CD8-positive, alpha-beta memory T cell (primary cell): ENCODE data around the gene CHID1. TPM values are rescaled to one million over a fixed set of nuclear protein-coding genes. Genes with fewer than 3 reads are reported as not detected.

Experiments
- CTCF ChIA-PET: fragments of 350-600 bp; sonication (Branson Sonifier 250); formaldehyde crosslinking; loops from one replicate; lab custom pipeline; 2021; ENCODE audit warnings: antibody characterized with exemption; lab: Charles Lee
- POLR2A ChIA-PET: fragments of 350-600 bp; sonication (Branson Sonifier 250); formaldehyde crosslinking; loops from one replicate; lab custom pipeline; 2021; ENCODE audit warnings: antibody characterized with exemption; lab: Charles Lee
- DNase-seq, 5 donors: peaks; one replicate each; pipeline versions ENCODE4 v3.0.0 to v3.0.0-alpha.2; 2020 to 2022; ENCODE audit warnings: mixed read lengths in 1 of 5
- H3K27ac ChIP-seq: one replicate; pipeline ENCODE4 v1.7.0; 2013; ENCODE audit warnings: low read depth, mild to moderate bottlenecking, low read length, moderate library complexity
- H3K27me3 ChIP-seq: 2 replicates; pipeline ENCODE4 v1.7.0; 2013; ENCODE audit warnings: low read length, mild to moderate bottlenecking; ENCODE audit not compliant: insufficient read depth, poor library complexity, severe bottlenecking
- H3K36me3 ChIP-seq: 2 replicates; pipeline ENCODE4 v1.7.0; 2013; ENCODE audit warnings: mild to moderate bottlenecking, low read length, moderate library complexity; ENCODE audit not compliant: insufficient read depth
- H3K4me1 ChIP-seq: 2 replicates; pipeline ENCODE4 v1.7.0; 2013; ENCODE audit warnings: mild to moderate bottlenecking, low read length, moderate library complexity; ENCODE audit not compliant: insufficient read depth
- H3K4me3 ChIP-seq: 2 replicates; pipeline ENCODE4 v1.7.0; 2013; ENCODE audit warnings: mild to moderate bottlenecking, low read length
- H3K9me3 ChIP-seq: 2 replicates; pipeline ENCODE4 v1.7.0; 2013; ENCODE audit warnings: mild to moderate bottlenecking, low read length
- H3K27ac Mint-ChIP-seq, 8 donors: one replicate each; pipeline ENCODE4 v1.8.0; 2020 to 2021; ENCODE audit warnings: mixed read lengths in 8 of 8, mild to moderate bottlenecking in 6 of 8, inconsistent platforms in 3 of 8, moderate library complexity in 3 of 8
- H3K27me3 Mint-ChIP-seq, 2 donors: one replicate each; pipeline ENCODE4 v1.8.0; 2020 to 2021; ENCODE audit warnings: mixed read lengths in 2 of 2, mild to moderate bottlenecking in 1 of 2, moderate library complexity in 1 of 2
- H3K36me3 Mint-ChIP-seq, 3 donors: one replicate each; pipeline ENCODE4 v1.8.0; 2020 to 2021; ENCODE audit warnings: mixed read lengths in 3 of 3, inconsistent platforms in 1 of 3, mild to moderate bottlenecking in 1 of 3
- H3K4me1 Mint-ChIP-seq, 3 donors: one replicate each; pipeline ENCODE4 v1.8.0; 2020 to 2021; ENCODE audit warnings: mixed read lengths in 3 of 3, inconsistent platforms in 1 of 3, mild to moderate bottlenecking in 1 of 3
- H3K4me3 Mint-ChIP-seq, 7 donors: one replicate each; pipeline ENCODE4 v1.8.0; 2020 to 2021; ENCODE audit warnings: mixed read lengths in 7 of 7, mild to moderate bottlenecking in 6 of 7, moderate library complexity in 4 of 7, inconsistent platforms in 2 of 7
- H3K9me3 Mint-ChIP-seq, 5 donors: one replicate each; pipeline ENCODE4 v1.8.0; 2020 to 2022; ENCODE audit warnings: mixed read lengths in 5 of 5, mild to moderate bottlenecking in 3 of 5, moderate library complexity in 2 of 5, inconsistent platforms in 1 of 5
- polyA plus RNA-seq: library from polyadenylated mRNA; unstranded; fragments of 300-500 nt; fragmentation: Illumina TruSeq; gene quantifications from one replicate; pipeline ENCODE4 v1.2.3, GENCODE V29; 2021
- total RNA-seq, 2 experiments: library from RNA; stranded (reverse); gene quantifications; one replicate each; pipeline ENCODE4 v1.2.3, GENCODE V29; 2021

The CHID1 gene
- total and polyA plus RNA-seq, 3 experiments from 2014 or later, result 57.1 to 94.1 (median 87.2) TPM

DNA sequence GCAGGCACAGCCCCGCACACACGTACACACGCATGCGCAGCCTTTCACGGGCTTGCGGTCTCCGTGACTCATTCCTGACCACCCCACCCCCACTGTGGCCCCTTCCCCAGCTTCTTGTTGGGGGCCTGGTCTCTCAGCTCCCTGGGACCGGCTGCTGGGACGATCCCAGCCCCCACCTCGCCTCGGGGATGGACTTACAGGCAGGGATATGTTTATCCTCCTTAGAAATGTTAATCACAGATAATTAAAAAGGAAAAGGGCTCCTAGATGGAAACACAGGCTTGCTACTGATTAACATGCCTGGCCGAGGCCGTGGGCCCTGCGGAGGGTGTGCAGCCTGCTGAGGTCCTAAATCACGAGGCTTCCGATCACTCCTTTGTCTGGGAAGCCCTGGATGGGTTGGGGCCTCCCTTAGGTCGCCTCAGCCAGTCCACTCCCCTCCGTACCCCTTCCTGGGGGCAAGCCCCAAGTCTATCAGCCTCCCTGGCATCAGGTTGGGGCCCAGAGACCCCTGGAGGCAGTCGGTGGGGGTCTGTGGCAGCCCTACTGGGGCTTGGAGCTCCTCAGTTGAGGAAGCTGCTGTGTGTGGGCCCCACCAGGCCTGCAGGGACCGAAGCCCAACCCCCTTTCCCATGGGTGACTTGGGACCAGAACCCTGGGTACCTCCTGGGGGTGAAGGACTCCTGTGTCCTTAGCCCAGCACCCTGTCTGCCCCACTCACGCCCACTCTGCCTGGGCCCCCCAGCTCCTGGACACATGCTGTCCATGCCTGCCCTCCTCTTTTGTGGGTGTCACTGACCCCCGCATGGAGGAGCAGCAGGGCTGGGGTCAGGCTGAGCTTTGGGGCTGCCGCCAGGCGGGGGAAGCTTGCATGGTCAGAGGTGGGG is 47.3 kb downstream of the CHID1 start:
- CTCF ChIA-PET, result no interaction called here

DNA sequence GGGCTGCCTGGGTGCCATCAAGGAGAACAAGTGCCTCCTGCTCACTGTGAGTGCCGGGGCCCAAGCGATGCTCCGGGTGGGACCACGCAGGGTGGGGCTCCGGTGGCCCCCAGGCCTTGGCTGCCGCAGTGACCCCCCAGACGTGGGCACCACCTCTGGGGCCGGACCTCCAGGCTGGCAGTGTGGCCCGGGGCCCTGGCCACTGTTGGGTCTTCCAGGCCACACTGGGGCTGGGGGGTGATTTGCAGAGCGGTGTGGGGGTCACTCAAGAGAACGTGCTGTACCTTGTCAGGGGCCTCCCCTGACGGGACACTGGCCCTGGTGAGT is 48.0 kb downstream of the CHID1 start:
- H3K4me1 ChIP-seq, result no peaks in the 10 kb centered on the region
- H3K9me3 Mint-ChIP-seq, result no peaks in the 10 kb centered on the region

More for the DNA sequence above, 47.3 kb downstream of the CHID1 start:
- H3K9me3 ChIP-seq, result no peaks in the 10 kb centered on the region
- H3K4me3 ChIP-seq, result no peak overlapping the region
- H3K4me1 ChIP-seq, result no peaks in the 10 kb centered on the region
- H3K36me3 ChIP-seq, result no peaks in the 10 kb centered on the region
- Mint-ChIP-seq H3K36me3 (no peaks in the 10 kb centered on the region), H3K9me3 (no peaks in the 10 kb centered on the region), H3K4me1 (no peaks in the 10 kb centered on the region), H3K4me3 (no peak overlapping the region), H3K27me3 (no peaks in the 10 kb centered on the region), H3K27ac (no peak overlapping the region)
- no peaks in the 10 kb centered on the region for H3K27me3 ChIP-seq
- POLR2A ChIA-PET, result no interaction called here
- H3K27ac ChIP-seq, result no peak overlapping the region
- no peak for DNase-seq

DNA sequence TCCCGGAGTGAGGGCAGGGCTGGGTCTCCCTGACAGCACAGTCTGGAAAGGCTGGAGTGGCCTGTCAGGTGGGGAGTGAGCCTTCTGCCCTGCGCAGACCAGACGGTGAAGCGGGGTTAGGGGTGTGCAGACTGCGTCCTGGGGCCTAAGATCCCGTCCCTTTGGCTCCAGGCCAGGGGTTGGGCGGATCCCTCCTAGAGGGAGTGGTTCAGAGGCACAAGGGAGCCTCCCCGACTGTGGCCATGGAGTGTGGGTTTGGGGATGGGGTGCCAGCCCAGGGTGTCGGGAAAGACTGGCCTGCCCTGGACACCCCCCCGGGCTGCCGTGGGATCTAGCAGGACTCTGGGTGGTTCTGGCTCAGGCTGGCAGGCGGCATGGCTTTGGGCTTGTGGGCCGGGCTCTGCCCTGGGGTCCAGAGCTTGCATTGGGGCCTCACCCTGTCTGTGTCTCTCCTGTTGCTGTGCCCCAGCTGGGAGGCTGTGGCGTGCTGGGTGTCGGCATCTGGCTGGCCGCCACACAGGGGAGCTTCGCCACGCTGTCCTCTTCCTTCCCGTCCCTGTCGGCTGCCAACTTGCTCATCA is 48.4 kb downstream of the CHID1 start:
- Mint-ChIP-seq H3K27me3 (no peaks in the 10 kb centered on the region), H3K9me3 (no peaks in the 10 kb centered on the region), H3K36me3 (no peaks in the 10 kb centered on the region), H3K4me3 (no peak overlapping the region), H3K4me1 (peaks cover 0 to under 1% (median under 1%) of the 10 kb centered on the region in 3 donors), H3K27ac (no peak overlapping the region)
- POLR2A ChIA-PET, result no interaction called here
- Histone ChIP-seq H3K27me3 (no peaks in the 10 kb centered on the region), H3K36me3 (no peaks in the 10 kb centered on the region), H3K4me1 (no peaks in the 10 kb centered on the region), H3K4me3 (no peak overlapping the region), H3K27ac (no peak overlapping the region), H3K9me3 (no peaks in the 10 kb centered on the region)
- CTCF ChIA-PET, result no interaction called here
- no peak for DNase-seq

More for the DNA sequence above, 48.0 kb downstream of the CHID1 start:
- ChIA-PET CTCF (no interaction called here), POLR2A (no interaction called here)
- H3K36me3 ChIP-seq, result no peaks in the 10 kb centered on the region
- no peak overlapping the region for H3K4me3 ChIP-seq
- no peaks in the 10 kb centered on the region for H3K27me3 ChIP-seq
- no peak overlapping the region for H3K27ac ChIP-seq
- no peaks in the 10 kb centered on the region for H3K36me3 Mint-ChIP-seq
- no peaks in the 10 kb centered on the region for H3K27me3 Mint-ChIP-seq
- H3K27ac Mint-ChIP-seq, result no peak overlapping the region
- no peak for DNase-seq
- no peaks in the 10 kb centered on the region for H3K4me1 Mint-ChIP-seq
- H3K4me3 Mint-ChIP-seq, result no peak overlapping the region
- H3K9me3 ChIP-seq, result no peaks in the 10 kb centered on the region

DNA sequence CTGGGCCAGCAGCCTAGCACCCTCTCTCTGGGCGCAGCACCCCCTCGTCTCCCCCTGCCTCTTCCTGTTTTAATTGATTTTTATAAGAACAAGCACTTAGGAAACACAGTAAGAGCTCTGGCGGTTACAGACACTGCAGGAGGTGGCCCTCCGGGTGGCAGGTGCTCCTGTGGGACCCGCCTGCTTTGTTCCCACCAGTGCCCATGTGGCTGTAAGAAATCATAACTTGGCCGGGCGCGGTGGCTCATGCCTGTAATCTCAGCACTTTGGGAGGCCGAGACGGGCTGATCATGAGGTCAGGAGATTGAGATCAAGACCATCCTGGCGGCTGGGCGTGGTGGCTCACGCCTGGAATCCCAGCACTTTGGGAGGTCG is 49.5 kb downstream of the CHID1 start:
- Histone ChIP-seq H3K27ac (no peak overlapping the region), H3K27me3 (no peaks in the 10 kb centered on the region), H3K4me1 (no peaks in the 10 kb centered on the region), H3K9me3 (no peaks in the 10 kb centered on the region), H3K36me3 (no peaks in the 10 kb centered on the region), H3K4me3 (no peak overlapping the region)
- ChIA-PET POLR2A (no interaction called here), CTCF (no interaction called here)
- H3K27me3 Mint-ChIP-seq, result no peaks in the 10 kb centered on the region
- H3K4me3 Mint-ChIP-seq, result no peak overlapping the region
- no peaks in the 10 kb centered on the region for H3K36me3 Mint-ChIP-seq
- DNase-seq, result no peak
- H3K27ac Mint-ChIP-seq, result no peak overlapping the region
- no peaks in the 10 kb centered on the region for H3K9me3 Mint-ChIP-seq
- H3K4me1 Mint-ChIP-seq, result peaks cover 4 to 8% (median 5%) of the 10 kb centered on the region in 3 donors

DNA sequence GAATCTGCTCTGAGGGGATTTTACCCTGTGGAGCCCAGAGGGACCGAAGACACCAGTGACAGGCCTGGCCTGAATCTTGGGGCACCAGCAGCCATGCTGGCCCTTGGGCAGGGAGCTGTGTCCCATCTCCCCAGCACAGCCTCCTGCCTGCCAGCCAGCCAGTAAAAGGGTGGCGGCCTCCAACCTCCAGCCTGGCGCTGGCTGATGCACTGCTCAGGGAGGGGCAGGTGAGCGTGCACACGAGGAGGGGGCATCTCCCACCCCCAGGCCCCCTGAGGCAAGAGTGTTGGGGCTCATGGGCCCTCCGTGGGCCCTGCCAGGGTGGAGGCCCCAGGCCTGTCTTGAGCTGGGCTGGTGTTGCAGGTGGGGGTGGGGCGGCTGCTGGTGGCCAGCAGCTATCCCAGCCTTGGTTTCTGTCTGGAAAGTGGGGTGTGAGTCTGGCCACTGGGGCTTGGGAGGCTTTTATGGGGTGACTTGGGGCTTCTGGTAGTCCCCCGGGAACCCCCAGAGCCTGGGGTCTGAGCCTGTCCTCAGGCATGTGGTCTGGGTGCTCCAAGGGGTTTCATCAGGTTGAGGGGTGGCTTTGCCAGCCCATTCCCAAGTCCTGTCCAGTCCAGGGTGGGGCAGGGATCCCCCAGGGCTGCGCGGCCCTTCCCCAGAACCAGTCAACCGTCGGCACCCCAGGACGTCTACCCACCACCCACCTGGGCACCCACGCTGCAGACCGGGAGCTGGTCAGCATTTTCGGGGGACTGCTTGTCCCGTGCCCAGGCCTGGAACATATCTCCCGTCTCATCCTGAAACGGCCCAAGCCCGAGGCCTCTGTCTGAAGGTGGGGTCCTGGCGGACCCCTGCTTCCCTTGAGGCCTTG is 50.1 kb downstream of the CHID1 start:
- Histone ChIP-seq H3K27me3 (no peaks in the 10 kb centered on the region), H3K4me1 (no peaks in the 10 kb centered on the region), H3K9me3 (no peaks in the 10 kb centered on the region), H3K27ac (no peak overlapping the region), H3K36me3 (no peaks in the 10 kb centered on the region), H3K4me3 (no peak overlapping the region)
- H3K36me3 Mint-ChIP-seq, result no peaks in the 10 kb centered on the region
- peaks cover 4 to 8% (median 5%) of the 10 kb centered on the region in 3 donors for H3K4me1 Mint-ChIP-seq
- DNase-seq, result no peak
- POLR2A ChIA-PET, result no interaction called here
- H3K9me3 Mint-ChIP-seq, result no peaks in the 10 kb centered on the region
- no peak overlapping the region for H3K27ac Mint-ChIP-seq
- H3K4me3 Mint-ChIP-seq, result no peak overlapping the region
- CTCF ChIA-PET, result no interaction called here
- H3K27me3 Mint-ChIP-seq, result no peaks in the 10 kb centered on the region

DNA sequence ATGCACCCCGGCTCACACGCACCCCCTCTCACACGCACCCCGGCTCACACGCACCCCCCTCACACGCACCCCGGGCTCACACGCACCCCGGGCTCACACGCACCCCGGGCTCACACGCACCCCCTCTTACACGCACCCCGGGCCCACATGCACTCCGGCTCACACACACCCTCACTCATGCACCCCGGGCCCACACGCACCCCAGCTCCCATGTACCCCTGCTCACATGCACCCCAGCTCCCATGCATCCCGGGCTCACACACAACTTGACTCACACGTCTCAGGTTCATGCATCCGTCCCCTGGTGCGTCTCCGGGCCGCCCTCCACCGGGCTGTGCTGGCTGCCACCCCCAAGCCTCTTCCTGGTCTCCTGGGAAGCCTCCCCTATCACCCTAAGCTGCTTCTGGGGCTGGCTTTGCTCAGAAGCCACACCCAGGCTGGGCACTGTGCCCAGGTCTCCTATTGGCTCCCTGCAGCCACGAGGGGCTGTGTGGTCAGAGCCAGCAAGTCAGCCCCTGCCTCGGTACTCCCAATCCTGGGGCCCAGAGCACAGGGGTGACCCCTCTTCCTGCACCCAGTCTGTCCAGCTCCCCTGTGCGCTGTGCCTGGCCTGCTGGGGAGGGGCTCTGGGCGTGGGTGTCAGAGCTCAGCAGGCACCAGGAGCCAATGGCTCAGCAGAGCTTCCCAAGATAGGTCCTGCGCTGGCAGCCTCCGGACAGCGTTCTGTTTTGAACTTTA is 51.0 kb downstream of the CHID1 start:
- no peak overlapping the region for H3K27ac Mint-ChIP-seq
- CTCF ChIA-PET, result no interaction called here
- POLR2A ChIA-PET, result no interaction called here
- H3K4me3 Mint-ChIP-seq, result no peak overlapping the region
- no peaks in the 10 kb centered on the region for H3K4me1 ChIP-seq
- H3K36me3 Mint-ChIP-seq, result no peaks in the 10 kb centered on the region
- H3K27me3 Mint-ChIP-seq, result no peaks in the 10 kb centered on the region
- H3K4me3 ChIP-seq, result no peak overlapping the region
- no peaks in the 10 kb centered on the region for H3K9me3 Mint-ChIP-seq
- H3K27me3 ChIP-seq, result no peaks in the 10 kb centered on the region
- no peak for DNase-seq
- no peaks in the 10 kb centered on the region for H3K36me3 ChIP-seq
- H3K9me3 ChIP-seq, result no peaks in the 10 kb centered on the region
- H3K27ac ChIP-seq, result no peak overlapping the region
- peaks cover 4 to 8% (median 5%) of the 10 kb centered on the region in 3 donors for H3K4me1 Mint-ChIP-seq

DNA sequence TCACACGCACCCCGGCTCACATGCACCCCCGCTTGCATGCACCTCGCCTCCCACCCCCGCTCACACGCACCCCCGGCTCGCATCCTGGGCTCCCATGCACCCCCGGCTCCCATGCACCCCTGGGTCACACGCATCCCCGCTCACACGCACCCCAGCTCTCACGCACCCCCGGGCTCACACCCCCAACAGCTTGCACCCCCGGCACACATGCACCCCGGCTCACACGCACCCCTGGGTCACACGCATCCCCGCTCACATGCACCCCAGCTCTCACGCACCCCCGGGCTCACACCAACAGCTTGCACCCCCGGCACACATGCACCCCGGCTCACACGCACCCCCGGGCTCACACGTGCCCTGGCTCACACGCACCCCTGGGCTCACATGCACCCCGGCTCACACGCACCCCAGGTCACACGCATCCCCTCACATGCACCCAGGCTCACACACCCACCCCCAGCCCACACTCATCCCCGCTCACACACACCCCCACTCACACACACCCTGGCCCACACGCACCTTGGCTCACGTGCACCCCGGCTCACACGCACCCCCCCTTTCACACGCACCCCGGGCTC is 51.8 kb downstream of the CHID1 start:
- DNase-seq, result no peak
- ChIA-PET POLR2A (no interaction called here), CTCF (no interaction called here)
- Histone ChIP-seq H3K27me3 (no peaks in the 10 kb centered on the region), H3K9me3 (no peaks in the 10 kb centered on the region), H3K4me1 (no peaks in the 10 kb centered on the region), H3K36me3 (no peaks in the 10 kb centered on the region), H3K4me3 (no peak overlapping the region), H3K27ac (no peak overlapping the region)
- Mint-ChIP-seq H3K4me1 (peaks cover 4 to 8% (median 5%) of the 10 kb centered on the region in 3 donors), H3K36me3 (no peaks in the 10 kb centered on the region), H3K27me3 (no peaks in the 10 kb centered on the region), H3K4me3 (no peak overlapping the region), H3K27ac (no peak overlapping the region), H3K9me3 (no peaks in the 10 kb centered on the region)
